Activated CD4-positive, CD25-positive, alpha-beta regulatory T cell (primary cell): Measurements from ENCODE around the gene HPS3.
"Not testable (repeated sequence)": the region's sequence is repeated elsewhere in the genome, so short reads cannot be mapped to it uniquely, and the experiment has no call there.

ENCODE experiments used
- DNase-seq, 4 experiments: peaks; one replicate each; lab custom pipeline; 2025; lab: John Stamatoyannopoulos, UW

HPS3 gene

DNA sequence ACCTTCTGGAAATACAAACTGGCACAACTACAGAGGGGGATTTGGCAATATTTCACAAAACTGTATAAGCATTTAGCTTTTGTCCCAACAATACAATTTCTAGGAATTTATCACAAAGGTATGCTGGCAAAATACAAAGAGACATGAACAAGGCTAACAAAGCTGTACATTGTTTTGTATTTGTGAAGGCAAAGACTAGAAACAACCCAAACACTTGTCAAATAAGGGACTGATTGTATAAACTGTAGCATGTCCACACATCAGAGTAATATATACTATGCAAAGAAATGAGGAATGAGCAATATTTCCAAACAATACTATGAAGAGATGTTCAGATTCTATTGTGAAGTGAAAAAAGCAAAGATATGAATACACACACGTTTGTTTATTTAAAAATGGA lies 65.8 kb downstream of the HPS3 start:
- no peak for DNase-seq

DNA sequence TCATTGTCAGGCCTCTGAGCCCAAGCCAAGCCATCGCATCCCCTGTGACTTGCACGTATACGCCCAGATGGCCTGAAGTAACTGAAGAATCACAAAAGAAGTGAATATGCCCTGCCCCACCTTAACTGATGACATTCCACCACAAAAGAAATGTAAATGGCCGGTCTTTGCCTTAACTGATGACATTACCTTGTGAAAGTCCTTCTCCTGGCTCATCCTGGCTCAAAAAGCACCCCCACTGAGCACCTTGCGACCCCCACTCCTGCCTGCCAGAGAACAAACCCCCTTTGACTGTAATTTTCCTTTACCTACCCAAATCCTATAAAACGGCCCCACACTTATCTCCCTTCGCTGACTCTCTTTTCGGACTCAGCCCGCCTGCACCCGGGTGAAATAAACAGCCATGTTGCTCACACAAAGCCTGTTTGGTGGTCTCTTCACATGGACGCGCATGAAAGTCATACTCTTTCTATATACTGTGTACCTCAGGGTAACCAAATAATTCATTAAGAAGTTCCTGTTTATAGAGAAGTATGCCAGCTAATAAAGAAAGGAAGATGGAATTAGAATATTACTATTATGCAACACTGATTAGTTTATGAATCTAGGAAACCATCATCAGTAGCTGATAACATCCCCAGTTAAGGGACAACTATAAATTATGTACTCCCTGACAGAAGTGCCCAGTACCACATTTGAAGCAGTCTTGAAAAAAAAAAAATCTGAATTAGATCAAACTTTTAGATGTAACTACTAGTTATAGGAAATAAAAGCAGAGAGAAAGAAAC lies 67.6 kb downstream of the HPS3 start:
- not testable (repeated sequence) for DNase-seq

DNA sequence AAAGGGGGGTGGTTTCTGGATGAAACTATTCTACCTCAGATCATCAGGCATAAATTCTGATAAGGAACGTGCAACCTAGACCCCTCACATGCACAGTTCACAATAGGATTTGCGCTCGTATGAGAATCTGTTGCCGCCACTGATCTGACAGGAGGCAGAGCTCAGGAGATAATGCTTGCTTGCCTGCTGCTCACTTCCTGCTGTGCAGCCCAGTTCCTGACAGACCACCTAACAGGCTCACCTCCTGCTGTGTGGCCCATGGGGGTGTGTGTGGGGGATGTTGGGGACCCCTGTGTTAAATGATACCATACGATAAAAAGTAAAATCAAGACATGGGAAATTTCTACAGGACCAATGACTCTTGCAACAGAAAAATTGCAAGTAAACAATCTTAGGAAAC lies 68.2 kb downstream of the HPS3 start:
- DNase-seq = no peak

DNA sequence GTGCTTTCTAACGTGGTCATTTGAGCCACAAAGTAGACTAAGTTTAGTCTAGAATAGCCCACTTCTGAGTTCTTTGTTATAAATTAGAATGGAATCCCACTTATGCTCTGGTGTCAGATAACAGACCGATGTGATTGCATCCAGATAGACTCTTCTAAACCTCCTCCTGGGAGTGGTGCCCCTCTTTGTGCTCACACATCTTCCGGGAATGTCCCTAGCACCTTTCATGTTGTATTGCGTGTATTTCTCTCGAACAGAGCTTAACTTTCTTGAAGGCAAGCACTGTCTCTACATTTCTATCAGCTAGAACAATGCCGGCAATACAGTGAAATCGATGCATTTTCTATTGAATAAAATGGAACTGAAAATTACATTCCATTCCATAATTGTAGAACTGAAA lies 69.2 kb downstream of the HPS3 start:
- DNase-seq = no peak

DNA sequence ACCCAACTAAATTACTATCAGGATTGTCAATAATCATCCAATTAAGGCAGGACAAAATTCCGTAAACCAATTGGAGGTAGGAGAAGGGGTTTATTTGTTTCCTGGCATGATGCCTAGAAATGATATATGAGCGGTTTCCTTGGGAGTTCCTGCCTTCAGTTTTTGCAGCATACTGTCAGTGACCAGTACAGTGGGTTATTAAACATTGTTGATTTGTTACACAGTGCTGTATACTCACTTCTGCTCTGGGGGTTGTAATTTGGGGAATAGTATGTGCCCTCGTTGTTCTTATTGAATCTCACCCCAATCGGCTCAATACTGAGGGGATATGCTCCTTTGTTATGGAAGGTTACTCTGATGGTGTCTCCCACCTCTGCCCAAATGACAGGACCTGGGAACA lies 70.0 kb downstream of the HPS3 start:
- no peak for DNase-seq

DNA sequence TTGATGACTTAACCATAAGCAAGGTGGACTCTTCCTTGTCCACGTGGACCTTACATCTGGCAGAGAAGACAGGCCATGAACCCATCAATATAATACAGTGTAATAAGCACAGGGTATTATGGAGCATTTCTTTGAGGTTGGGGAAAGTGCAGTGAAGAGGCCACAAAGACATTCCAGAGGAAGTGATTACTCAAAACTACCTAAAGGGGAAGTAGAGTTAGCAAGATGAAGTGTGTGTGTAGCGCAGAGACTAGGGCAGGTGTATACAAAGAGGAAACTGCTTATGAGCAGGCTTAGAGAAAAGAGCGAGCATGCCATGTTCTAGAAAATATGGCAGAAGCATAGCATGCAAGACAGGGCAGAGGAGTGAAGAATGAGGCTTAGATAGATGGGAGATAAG lies 74.3 kb downstream of the HPS3 start:
- no peak for DNase-seq

DNA sequence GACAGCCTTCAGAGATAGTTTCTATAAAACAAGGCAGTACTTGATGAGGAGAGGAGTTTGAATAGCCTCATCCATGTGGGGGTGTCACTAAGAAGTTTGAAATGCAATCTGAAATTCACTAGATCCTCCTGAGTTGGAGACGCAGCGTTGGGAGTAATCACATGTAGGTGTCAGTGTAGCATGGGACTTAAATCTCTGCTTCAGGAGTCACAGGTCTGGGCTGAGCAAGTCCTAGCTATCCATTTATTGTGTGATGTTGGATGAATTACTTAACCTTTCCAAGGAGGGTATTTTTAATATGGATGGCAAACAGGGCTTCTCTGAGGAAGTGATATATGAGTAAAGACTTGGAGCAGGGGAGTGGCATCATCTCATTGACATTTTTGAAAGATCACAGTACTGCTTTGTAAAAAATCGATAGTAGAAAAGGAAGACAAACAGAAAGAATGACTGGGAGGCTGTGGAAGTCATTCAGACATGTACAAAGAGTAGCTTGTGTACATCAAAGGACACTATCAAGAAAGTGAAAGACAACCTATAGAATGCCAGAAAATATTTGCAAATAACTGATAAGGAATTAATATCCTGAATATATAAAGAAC lies 75.1 kb downstream of the HPS3 start:
- DNase-seq = no peak

DNA sequence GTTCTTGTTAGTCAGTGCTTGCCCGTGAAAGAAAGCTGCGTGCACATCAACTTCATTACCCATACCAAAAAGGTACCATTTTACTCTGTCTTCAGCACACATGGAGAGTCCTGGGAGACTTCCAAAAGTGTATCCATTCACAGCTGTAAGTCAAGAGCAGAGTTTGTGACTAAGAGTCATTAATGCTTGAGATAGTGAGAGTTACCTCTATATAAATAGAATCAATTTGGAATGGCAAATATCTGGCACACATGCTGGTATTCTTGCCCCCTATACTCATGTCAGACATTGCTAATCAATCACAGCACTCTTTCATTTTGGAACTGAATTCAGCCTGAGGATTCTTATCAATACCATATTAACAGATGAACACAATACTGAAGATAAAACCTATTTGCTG lies 78.0 kb downstream of the HPS3 start:
- DNase-seq = no peak

DNA sequence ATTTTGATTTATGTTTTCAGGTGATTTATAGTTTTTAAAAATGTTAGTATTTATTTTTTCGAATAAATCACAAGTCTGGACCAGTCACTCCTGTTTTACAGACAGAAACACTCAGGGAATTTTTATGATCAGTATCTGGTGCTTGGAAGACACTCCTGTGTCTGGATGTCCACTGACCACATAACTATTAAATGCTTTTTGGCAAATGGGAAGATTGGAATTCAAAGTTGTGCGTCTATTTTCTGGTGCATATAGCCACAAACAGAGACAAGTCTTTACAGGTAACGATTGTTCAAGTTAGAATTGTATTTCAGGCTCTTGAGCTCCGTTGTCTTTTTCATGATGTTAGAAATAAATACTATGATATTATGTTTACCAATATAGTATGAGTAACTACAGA lies 80.0 kb downstream of the HPS3 start:
- DNase-seq = no peak

DNA sequence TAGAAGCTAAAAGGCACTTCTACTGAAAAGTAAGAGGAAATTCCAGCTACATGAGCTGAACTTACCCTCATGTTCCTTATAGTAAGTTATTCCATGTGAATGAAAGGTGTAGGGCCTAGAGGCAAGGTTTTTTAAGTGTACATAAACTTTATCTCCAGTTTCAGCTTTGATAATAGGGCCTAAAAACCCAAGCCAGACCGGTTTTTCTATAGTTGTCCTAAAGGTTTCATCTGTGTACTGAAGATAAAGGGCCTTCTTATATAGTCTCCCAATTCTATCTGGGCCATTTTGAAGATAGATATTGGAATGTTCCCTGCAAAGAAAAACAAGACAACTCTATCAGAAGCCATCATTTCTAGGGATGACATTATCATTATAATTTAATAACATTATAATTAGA lies 82.9 kb downstream of the HPS3 start:
- DNase-seq = no peak

DNA sequence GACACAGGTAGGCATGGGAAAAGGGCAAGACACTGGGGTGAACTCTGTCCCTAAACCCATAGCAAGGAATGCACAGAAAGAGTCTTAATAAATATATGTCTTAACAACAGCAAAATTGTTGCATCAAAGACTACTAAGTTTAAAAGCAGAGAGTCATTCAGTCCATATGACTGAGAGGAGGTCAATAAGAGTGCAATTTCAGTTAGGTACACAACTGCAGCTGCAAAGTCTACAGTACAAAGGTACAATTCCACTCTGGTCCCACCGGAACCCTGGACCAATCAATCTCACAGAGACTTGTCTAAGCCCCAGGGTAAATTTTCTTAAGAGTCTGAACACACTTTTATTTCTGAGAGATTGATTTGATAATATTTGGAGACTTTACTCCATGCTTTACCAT lies 85.3 kb downstream of the HPS3 start:
- no peak for DNase-seq

DNA sequence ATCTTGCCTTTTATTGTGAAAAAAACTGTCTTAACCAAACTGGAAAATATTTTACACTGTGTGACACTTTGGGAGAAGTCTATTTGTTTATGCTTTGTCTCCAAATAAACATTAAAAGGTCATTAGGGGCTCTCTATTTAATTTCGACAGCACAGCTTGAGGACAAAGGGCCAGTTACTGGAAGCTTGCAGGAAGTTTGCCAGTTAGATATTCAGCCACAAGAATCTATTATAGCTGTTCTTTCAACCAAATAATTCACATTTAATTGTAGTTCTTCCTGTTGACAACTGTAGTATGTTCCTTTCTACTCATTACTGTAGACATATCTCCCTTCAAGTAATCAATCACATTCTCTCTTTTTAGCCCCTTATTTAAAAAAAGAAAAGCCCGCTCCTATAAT lies 86.1 kb downstream of the HPS3 start:
- no peak for DNase-seq

DNA sequence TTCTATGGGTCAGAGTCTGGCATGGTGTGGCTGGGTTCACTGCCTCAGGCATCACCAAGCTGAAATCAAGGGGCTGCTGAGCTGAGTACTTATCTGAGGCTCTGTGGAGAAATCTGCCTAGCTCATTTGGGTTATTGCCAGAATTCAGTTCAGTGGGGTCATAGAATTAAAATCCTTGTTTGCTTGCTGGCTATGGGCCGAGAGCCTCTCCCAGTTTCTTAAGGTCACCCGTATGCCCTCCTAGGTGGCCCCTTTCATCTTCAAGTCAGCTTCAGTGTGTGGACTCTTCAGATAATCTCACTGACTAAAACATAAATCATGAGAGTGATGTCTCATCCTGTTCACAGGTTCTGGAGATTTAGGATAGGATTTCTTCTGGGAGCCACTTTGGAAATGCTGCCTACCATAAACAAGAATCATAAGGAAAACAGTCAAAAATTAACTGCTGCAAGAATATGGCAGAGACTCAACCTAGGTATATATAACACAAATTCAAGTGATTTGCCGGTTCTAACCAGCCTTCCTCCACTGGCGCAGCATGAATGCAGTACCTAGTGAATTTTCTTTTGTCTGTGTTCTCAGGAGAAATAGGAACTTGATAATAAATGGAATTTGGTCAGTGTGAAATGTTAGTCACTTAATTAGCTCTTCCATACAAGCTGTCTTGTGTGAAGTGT lies 86.9 kb downstream of the HPS3 start:
- no peak for DNase-seq

DNA sequence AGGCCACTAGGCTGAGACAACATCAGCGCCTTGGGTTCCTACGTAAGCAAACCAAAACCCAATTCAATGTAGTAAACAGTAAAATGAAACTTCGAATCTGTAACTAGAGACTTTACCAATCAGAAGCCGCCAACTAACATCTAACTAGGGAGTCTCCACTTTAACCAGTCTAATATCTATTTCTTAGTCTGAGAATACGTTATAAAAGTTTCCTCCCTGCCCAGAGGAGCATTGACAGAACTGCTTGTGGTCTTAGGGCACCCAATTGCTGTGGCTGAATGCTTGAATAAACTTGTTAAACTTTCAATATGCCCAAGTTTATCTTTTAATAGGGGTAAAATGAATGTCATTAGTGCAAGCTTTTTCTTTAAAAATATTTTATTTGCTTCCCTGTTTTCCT lies 87.9 kb downstream of the HPS3 start:
- DNase-seq = no peak

DNA sequence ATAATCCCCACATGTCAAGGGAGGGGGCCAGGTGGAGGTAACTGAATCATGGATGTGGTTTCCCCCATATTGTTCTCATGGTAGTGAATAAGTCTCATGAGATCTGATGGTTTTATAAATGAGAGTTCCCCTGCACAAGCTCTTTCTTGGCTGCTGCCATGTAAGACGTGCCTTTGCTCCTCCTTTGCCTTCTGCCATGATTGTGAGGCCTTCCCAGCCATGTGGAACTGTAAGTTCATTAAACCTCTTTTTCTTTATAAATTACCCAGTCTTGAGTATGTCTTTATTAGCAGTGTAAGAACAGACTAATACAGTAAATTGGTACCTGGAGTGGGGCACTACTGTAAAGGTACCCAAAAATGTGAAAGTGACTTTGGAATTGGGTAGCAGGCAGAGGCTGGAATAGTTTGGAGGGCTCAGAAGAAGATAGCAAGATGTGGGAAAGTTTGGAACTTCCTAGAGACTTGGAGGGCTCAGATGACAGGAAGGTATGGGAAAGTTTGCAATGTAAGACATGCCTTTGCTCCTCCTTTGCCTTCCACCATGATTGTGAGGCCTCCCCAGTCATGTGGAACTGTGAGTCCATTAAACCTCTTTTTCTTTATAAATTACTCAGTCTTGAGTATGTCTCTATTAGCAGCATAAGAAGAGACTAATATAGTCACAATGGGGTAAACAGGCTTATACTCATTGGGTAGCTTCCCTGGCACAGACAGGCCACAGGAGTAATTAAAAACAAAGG lies 90.1 kb downstream of the HPS3 start:
- DNase-seq = not testable (repeated sequence)

DNA sequence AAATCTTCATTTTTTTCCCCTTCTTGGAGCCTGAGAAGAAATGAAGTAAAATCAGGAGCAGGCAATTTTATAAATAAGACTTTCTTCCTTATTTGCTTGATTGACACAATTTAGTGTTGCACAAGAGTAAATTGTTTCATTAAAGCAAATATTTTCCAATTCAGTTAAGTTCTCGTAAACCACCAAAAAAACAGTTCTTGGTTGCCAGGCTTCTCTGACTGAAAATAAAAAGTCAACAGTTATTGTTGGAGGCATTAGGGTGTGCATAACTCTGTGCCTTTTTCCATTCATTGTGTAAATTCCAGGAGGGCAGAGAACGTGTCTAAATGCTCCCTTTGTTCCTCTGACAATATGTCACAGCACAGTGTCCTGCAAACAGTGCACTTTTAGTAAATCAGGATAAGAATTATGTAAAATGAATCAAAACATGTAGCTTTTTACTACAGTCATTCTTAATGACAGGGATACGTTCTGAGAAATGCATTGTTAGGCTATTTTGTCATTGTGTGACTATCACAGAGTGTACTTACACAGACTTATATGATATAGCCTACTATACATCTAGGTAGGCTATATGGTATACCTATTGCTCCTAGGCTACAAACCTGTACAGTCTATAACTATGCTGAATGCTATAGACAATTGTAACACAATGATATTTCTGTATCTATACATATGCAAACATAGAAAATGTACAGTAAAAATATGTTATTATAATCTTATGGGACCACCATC lies 92.5 kb downstream of the HPS3 start, which contains the start of gene CP:
CP (minus strand) TSS at position 47 of the 735 bp plus-strand sequence; CDS start at position 10, 37 bp downstream.
- no peak for DNase-seq
